GM23338 (cell line): ENCODE data around the gene BCAS3. TPM values are rescaled to one million over a fixed set of nuclear protein-coding genes. Genes with fewer than 3 reads are reported as not detected.

Experiments used
- ATAC-seq: fragments of 200-7000 bp; cut with Tn5 transposase; 3 replicates; pipeline ENCODE4 v1.9.1; 2020
- DNase-seq: peaks from one replicate; pipeline ENCODE4 v3.0.0-alpha.2; 2015; ENCODE audit warnings: low spot score
- H2AFZ ChIP-seq: fragments of 200-600 bp; sonication (generic); 2 replicates; pipeline ENCODE4 v1.8.0; 2016; ENCODE audit warnings: antibody characterized with exemption, mild to moderate bottlenecking, moderate library complexity
- H3F3A ChIP-seq: fragments of 200-600 bp; sonication (generic); replicated peaks from 2 replicates; pipeline ENCODE4 v1.8.0; 2017; ENCODE audit warnings: antibody characterized with exemption, mixed run types, low read depth
- H3K27ac ChIP-seq: fragments of 200-600 bp; sonication (generic); 2 replicates; pipeline ENCODE4 v1.6.1; 2016; ENCODE audit warnings: low read depth
- H3K27me3 ChIP-seq: fragments of 200-600 bp; sonication (generic); 2 replicates; pipeline ENCODE4 v1.8.0; 2016; ENCODE audit warnings: mild to moderate bottlenecking, mixed run types, moderate library complexity; ENCODE audit not compliant: insufficient read depth
- H3K36me3 ChIP-seq: fragments of 200-600 bp; sonication (generic); 2 replicates; pipeline ENCODE4 v1.8.0; 2016; ENCODE audit warnings: mild to moderate bottlenecking; ENCODE audit not compliant: insufficient read depth
- H3K4me1 ChIP-seq: fragments of 200-600 bp; sonication (generic); 2 replicates; pipeline ENCODE4 v1.8.0; 2016; ENCODE audit warnings: mild to moderate bottlenecking, moderate library complexity; ENCODE audit not compliant: insufficient read depth
- H3K4me2 ChIP-seq: fragments of 200-600 bp; sonication (generic); 2 replicates; pipeline ENCODE4 v1.7.1; 2017; ENCODE audit warnings: mixed run types
- H3K4me3 ChIP-seq: fragments of 200-600 bp; sonication (generic); 2 replicates; pipeline ENCODE4 v1.6.1; 2016; ENCODE audit warnings: mixed run types
- H3K79me2 ChIP-seq: fragments of 200-600 bp; sonication (generic); replicated peaks from 2 replicates; pipeline ENCODE4 v1.8.0; 2017; ENCODE audit warnings: mild to moderate bottlenecking; ENCODE audit not compliant: insufficient read depth
- H3K9me2 ChIP-seq: fragments of 200-600 bp; sonication (generic); 2 replicates; pipeline ENCODE4 v1.8.0; 2017; ENCODE audit not compliant: insufficient read depth
- H4K20me1 ChIP-seq: fragments of 200-600 bp; sonication (generic); replicated peaks from 2 replicates; pipeline ENCODE4 v1.8.0; 2017; ENCODE audit warnings: mild to moderate bottlenecking; ENCODE audit not compliant: insufficient read depth
- H3K27ac Mint-ChIP-seq: 2 replicates; pipeline ENCODE4 v1.8.0; 2020; ENCODE audit warnings: inconsistent platforms, mild to moderate bottlenecking, moderate library complexity, mixed read lengths
- H3K27me3 Mint-ChIP-seq: 3 replicates; pipeline ENCODE4 v1.8.0; 2022; ENCODE audit warnings: low read depth, mild to moderate bottlenecking, moderate library complexity, mixed read lengths, inconsistent platforms; ENCODE audit not compliant: insufficient read depth, poor library complexity
- H3K36me3 Mint-ChIP-seq: 3 replicates; pipeline ENCODE4 v1.8.0; 2021; ENCODE audit warnings: low read depth, mild to moderate bottlenecking, inconsistent platforms, moderate library complexity, mixed read lengths
- H3K4me1 Mint-ChIP-seq: 3 replicates; pipeline ENCODE4 v1.8.0; 2020; ENCODE audit warnings: mild to moderate bottlenecking, inconsistent platforms, mixed read lengths
- H3K4me3 Mint-ChIP-seq: 3 replicates; pipeline ENCODE4 v1.8.0; 2021; ENCODE audit warnings: moderate library complexity, mild to moderate bottlenecking, inconsistent platforms, mixed read lengths
- H3K9me3 Mint-ChIP-seq: 3 replicates; pipeline ENCODE4 v1.8.0; 2020; ENCODE audit warnings: moderate library complexity, mild to moderate bottlenecking, inconsistent platforms, mixed read lengths
- EZH2phosphoT487 ChIP-seq: fragments of 200-600 bp; sonication (generic); IDR thresholded peaks from one replicate; pipeline ENCODE4 v1.8.1; 2018; ENCODE audit warnings: antibody characterized with exemption; ENCODE audit not compliant: unreplicated experiment
- JUNB ChIP-seq: IDR thresholded peaks from one replicate; pipeline ENCODE4 v1.6.1; 2016; ENCODE audit warnings: antibody characterized with exemption; ENCODE audit not compliant: unreplicated experiment
- POLR2AphosphoS5 ChIP-seq: IDR thresholded peaks from 2 replicates; pipeline ENCODE4 v1.6.1; 2016; ENCODE audit warnings: antibody characterized with exemption, low read depth
- REST ChIP-seq: IDR thresholded peaks from one replicate; pipeline ENCODE4 v1.6.1; 2018; ENCODE audit warnings: antibody characterized with exemption; ENCODE audit not compliant: unreplicated experiment
- STAT1 ChIP-seq: IDR thresholded peaks from one replicate; pipeline ENCODE4 v1.6.1; 2016; ENCODE audit warnings: antibody characterized with exemption; ENCODE audit not compliant: unreplicated experiment
- ZNF331 ChIP-seq: fragments of 250-450 bp; sonication (Bioruptor Pico); IDR thresholded peaks from 2 replicates; pipeline ENCODE4 v1.5.0; 2020; ENCODE audit warnings: low read depth, mild to moderate bottlenecking, moderate library complexity
- ZNF462 ChIP-seq: fragments of 250-450 bp; sonication (Bioruptor Pico); IDR thresholded peaks from 2 replicates; pipeline ENCODE4 v1.5.0; 2020; ENCODE audit warnings: mild to moderate bottlenecking, moderate library complexity
- polyA plus RNA-seq: library from polyadenylated mRNA; unstranded; fragments of >200 nt; fragmentation: Nextera tagmentation; extraction: Ambion mirVana; gene quantifications from 2 replicates; pipeline ENCODE4 v1.2.1, GENCODE V29; 2016
- total RNA-seq: library from RNA; depleted of rRNA; stranded (reverse); fragments of >200 nt; shearing (Covaris generic); gene quantifications from 2 replicates; pipeline ENCODE4 v1.2.3, GENCODE V29; 2014

BCAS3 gene
- total and polyA plus RNA-seq, 2 experiments from 2014 or later, result 8.2 to 28.0 TPM

- Histone ChIP-seq H3K27me3 (no peaks in the 10 kb centered on the region), H3K4me3 (no peak overlapping the region), H3K4me2 (no peak overlapping the region), H3K27ac (no peak overlapping the region), H3K36me3 (peaks cover 9% of the 10 kb centered on the region; the same call in 1 of the 2 replicates), H3K79me2 (no peaks in the 10 kb centered on the region), H3K9me2 (no peaks in the 10 kb centered on the region; the same call in 1 of the 2 replicates), H4K20me1 (no peaks in the 10 kb centered on the region), H3F3A (no peaks in the 10 kb centered on the region), H3K4me1 (no peaks in the 10 kb centered on the region), H2AFZ (no peak overlapping the region)
- DNase-seq, result no peak
- no peak for ATAC-seq
- no peak overlapping the region for H3K27ac Mint-ChIP-seq
- peaks cover 12% of the 10 kb centered on the region for H3K9me3 Mint-ChIP-seq
- peaks cover 1% of the 10 kb centered on the region for H3K27me3 Mint-ChIP-seq
- no peak overlapping the region for H3K4me3 Mint-ChIP-seq
- H3K4me1 Mint-ChIP-seq, result no peaks in the 10 kb centered on the region
- H3K36me3 Mint-ChIP-seq, result peaks cover 10% of the 10 kb centered on the region; the same call in 2 of the 3 replicates
- no peak for TF ChIP-seq REST
- TF ChIP-seq STAT1, result no peak
- no peak for TF ChIP-seq JUNB
- no peak for TF ChIP-seq ZNF462 (CRISPR knock-in tag)
- no peak for TF ChIP-seq ZNF331 (CRISPR knock-in tag)
- TF ChIP-seq POLR2AphosphoS5, result no peak
- TF ChIP-seq EZH2phosphoT487, result no peak
Measured at GRCh38 chr17:60920107-60920506, 242.5 kb downstream of the BCAS3 start.
